ENCODE data around the gene POLE.
"Not testable (repeated sequence)": the region's sequence is repeated elsewhere in the genome, so short reads cannot be mapped to it uniquely, and the experiment has no call there.

The POLE gene

GRCh38 chr12:132611620-132612019 is 75.5 kb downstream of the POLE start:
- no peak for DNase-seq (ENCODE audit: low read depth)

GRCh38 chr12:132610866-132611602 is 76.1 kb downstream of the POLE start:
- DNase-seq (ENCODE audit: low read depth) = no peak

- DNase-seq (ENCODE audit: low read depth) = peak; percentile 64
Observed at GRCh38 chr12:132610051-132610759, 76.9 kb downstream of the POLE start, which contains the start of gene LRCOL1. LRCOL1 (minus strand) TSS chr12:132610582; CDS start chr12:132606251, 4,331 bp downstream.

GRCh38 chr12:132608231-132609171 is 78.6 kb downstream of the POLE start:
- DNase-seq (ENCODE audit: low read depth) = no peak

GRCh38 chr12:132606927-132607326 is 80.2 kb downstream of the POLE start:
- DNase-seq (ENCODE audit: low read depth) = no peak

GRCh38 chr12:132606466-132606865 is 80.7 kb downstream of the POLE start:
- no peak for DNase-seq (ENCODE audit: low read depth)

- no peak for DNase-seq (ENCODE audit: low read depth)
Observed at GRCh38 chr12:132605892-132606291, 81.2 kb downstream of the POLE start.

GRCh38 chr12:132604668-132605441 is 82.3 kb downstream of the POLE start:
- DNase-seq (ENCODE audit: low read depth) = no peak

- DNase-seq (ENCODE audit: low read depth) = no peak
Observed at GRCh38 chr12:132604151-132604618, 83.0 kb downstream of the POLE start.

- no peak for DNase-seq (ENCODE audit: low read depth)
Observed at GRCh38 chr12:132603240-132604150, 83.6 kb downstream of the POLE start.

GRCh38 chr12:132602572-132603239 is 84.4 kb downstream of the POLE start:
- DNase-seq (ENCODE audit: low read depth) = no peak

GRCh38 chr12:132601171-132601883 is 85.8 kb downstream of the POLE start:
- no peak for DNase-seq (ENCODE audit: low read depth)

- peak; percentile 51 for DNase-seq (ENCODE audit: low read depth)
Observed at GRCh38 chr12:132600048-132601032, 86.8 kb downstream of the POLE start.

GRCh38 chr12:132599502-132599901 is 87.6 kb downstream of the POLE start:
- not testable (repeated sequence) for DNase-seq (ENCODE audit: low read depth)

GRCh38 chr12:132597333-132598316 is 89.5 kb downstream of the POLE start:
- peak; percentile 29 for DNase-seq (ENCODE audit: low read depth)

- peak; percentile 41 for DNase-seq (ENCODE audit: low read depth)
Observed at GRCh38 chr12:132596016-132596415, 91.1 kb downstream of the POLE start.

GRCh38 chr12:132595183-132595582 is 92.0 kb downstream of the POLE start:
- DNase-seq (ENCODE audit: low read depth) = no peak
